T-helper 17 cell (primary cell): ENCODE results near the gene RALGAPA1. TPM values are rescaled to one million over a fixed set of nuclear protein-coding genes. Genes with fewer than 3 reads are reported as not detected.
A peak's percentile ranks its signal among the peaks of the same experiment; 100 is the strongest.
"Not testable (repeated sequence)": the region's sequence is repeated elsewhere in the genome, so short reads cannot be mapped to it uniquely, and the experiment has no call there.

ENCODE experiments used
- ATAC-seq: fragments of 150-1000 bp; cut with Tn5 transposase; 2 replicates; pipeline ENCODE4 v1.10.0; 2021; ENCODE audit warnings: mild to moderate bottlenecking, moderate library complexity
- DNase-seq, 3 donors: peaks; one replicate each; pipeline versions ENCODE4 v3.0.0 to v3.0.0-alpha.2; 2020 to 2021
- H3K9me3 ChIP-seq: one replicate; pipeline ENCODE4 v1.7.0; 2013; ENCODE audit warnings: low read length, mild to moderate bottlenecking; ENCODE audit not compliant: control insufficient read depth, poor library complexity, severe bottlenecking
- H3K27ac Mint-ChIP-seq: one replicate; pipeline ENCODE4 v1.8.0; 2022; ENCODE audit warnings: mild to moderate bottlenecking, moderate library complexity, mixed read lengths
- H3K27me3 Mint-ChIP-seq: one replicate; pipeline ENCODE4 v1.8.0; 2022; ENCODE audit warnings: mixed read lengths
- H3K36me3 Mint-ChIP-seq: one replicate; pipeline ENCODE4 v1.8.0; 2022; ENCODE audit warnings: low read depth, mixed read lengths
- H3K4me1 Mint-ChIP-seq: one replicate; pipeline ENCODE4 v1.8.0; 2022; ENCODE audit warnings: mild to moderate bottlenecking, mixed read lengths
- H3K4me3 Mint-ChIP-seq: one replicate; pipeline ENCODE4 v1.8.0; 2022; ENCODE audit warnings: mild to moderate bottlenecking, moderate library complexity, mixed read lengths
- total RNA-seq, 4 donors: library from RNA in 2 of 4; stranded (reverse) in 2 of 4; gene quantifications; one replicate each; pipeline ENCODE4 v1.2.3 and lab custom pipeline; 2022 to 2026

RALGAPA1 gene
- total RNA-seq, 2 donors from 2014 or later, result 79.0 to 79.4 TPM

- H3K27me3 Mint-ChIP-seq, result no peaks in the 10 kb centered on the region
- H3K36me3 Mint-ChIP-seq, result no peaks in the 10 kb centered on the region
- H3K4me1 Mint-ChIP-seq, result peaks cover 3% of the 10 kb centered on the region
- H3K4me3 Mint-ChIP-seq, result no peak overlapping the region
- ATAC-seq (no peak), DNase-seq (no peak)
- H3K27ac Mint-ChIP-seq, result peak overlapping the region; percentile 34
- H3K9me3 ChIP-seq, result no peaks in the 10 kb centered on the region
Measured at GRCh38 chr14:35695647-35696046, 113.4 kb downstream of the RALGAPA1 start.

- peaks cover 3% of the 10 kb centered on the region for H3K4me1 Mint-ChIP-seq
- H3K4me3 Mint-ChIP-seq, result no peak overlapping the region
- no peaks in the 10 kb centered on the region for H3K9me3 ChIP-seq
- no peak overlapping the region for H3K27ac Mint-ChIP-seq
- DNase-seq (no peak), ATAC-seq (no peak)
- no peaks in the 10 kb centered on the region for H3K27me3 Mint-ChIP-seq
- H3K36me3 Mint-ChIP-seq, result no peaks in the 10 kb centered on the region
Measured at GRCh38 chr14:35695072-35695471, 114.0 kb downstream of the RALGAPA1 start.

- Mint-ChIP-seq H3K4me3 (no peak overlapping the region), H3K36me3 (peaks cover 2% of the 10 kb centered on the region), H3K27ac (no peak overlapping the region), H3K4me1 (no peaks in the 10 kb centered on the region), H3K27me3 (no peaks in the 10 kb centered on the region)
- no peak for DNase-seq
- ATAC-seq, result no peak
- no peaks in the 10 kb centered on the region for H3K9me3 ChIP-seq
Measured at GRCh38 chr14:35689000-35689460, 120.1 kb downstream of the RALGAPA1 start.

- no peaks in the 10 kb centered on the region for H3K9me3 ChIP-seq
- no peaks in the 10 kb centered on the region for H3K27me3 Mint-ChIP-seq
- no peak overlapping the region for H3K27ac Mint-ChIP-seq
- no peak overlapping the region for H3K4me3 Mint-ChIP-seq
- DNase-seq, result no peak
- H3K36me3 Mint-ChIP-seq, result peaks cover 2% of the 10 kb centered on the region
- no peaks in the 10 kb centered on the region for H3K4me1 Mint-ChIP-seq
- ATAC-seq, result no peak
Measured at GRCh38 chr14:35688126-35688826, 120.8 kb downstream of the RALGAPA1 start.

- Mint-ChIP-seq H3K36me3 (peaks cover 2% of the 10 kb centered on the region), H3K27ac (no peak overlapping the region)
- ATAC-seq, result peak; percentile 65
Measured at GRCh38 chr14:35687335-35687939, 121.7 kb downstream of the RALGAPA1 start.

GRCh38 chr14:35683688-35684087, 125.4 kb downstream of the RALGAPA1 start:
- ATAC-seq, H3K4me1 Mint-ChIP-seq, H3K36me3 Mint-ChIP-seq, H3K27ac Mint-ChIP-seq, H3K27me3 Mint-ChIP-seq, H3K9me3 ChIP-seq, H3K4me3 Mint-ChIP-seq, DNase-seq: not testable (repeated sequence)

More at GRCh38 chr14:35687335-35687939, 121.7 kb downstream of the RALGAPA1 start:
- Mint-ChIP-seq H3K27me3 (no peaks in the 10 kb centered on the region), H3K4me1 (no peaks in the 10 kb centered on the region), H3K4me3 (no peak overlapping the region)
- H3K9me3 ChIP-seq, result no peaks in the 10 kb centered on the region
- DNase-seq, result no peak

- no peak overlapping the region for H3K27ac Mint-ChIP-seq
- H3K9me3 ChIP-seq, result no peaks in the 10 kb centered on the region
- ATAC-seq (no peak), DNase-seq (no peak)
- no peaks in the 10 kb centered on the region for H3K4me1 Mint-ChIP-seq
- no peak overlapping the region for H3K4me3 Mint-ChIP-seq
- H3K36me3 Mint-ChIP-seq, result peaks cover 5% of the 10 kb centered on the region
- no peaks in the 10 kb centered on the region for H3K27me3 Mint-ChIP-seq
Measured at GRCh38 chr14:35682802-35683201, 126.3 kb downstream of the RALGAPA1 start.

- no peak for DNase-seq
- Mint-ChIP-seq H3K4me3 (no peak overlapping the region), H3K4me1 (no peaks in the 10 kb centered on the region), H3K27ac (no peak overlapping the region), H3K36me3 (peaks cover 3% of the 10 kb centered on the region), H3K27me3 (no peaks in the 10 kb centered on the region)
- no peaks in the 10 kb centered on the region for H3K9me3 ChIP-seq
- ATAC-seq, result no peak
Measured at GRCh38 chr14:35678403-35679028, 130.6 kb downstream of the RALGAPA1 start.

GRCh38 chr14:35669782-35670181, 139.3 kb downstream of the RALGAPA1 start:
- H3K36me3 Mint-ChIP-seq, result peaks cover 13% of the 10 kb centered on the region
- no peak overlapping the region for H3K27ac Mint-ChIP-seq
- H3K27me3 Mint-ChIP-seq, result no peaks in the 10 kb centered on the region
- ATAC-seq (no peak), DNase-seq (no peak)
- no peaks in the 10 kb centered on the region for H3K4me1 Mint-ChIP-seq
- no peak overlapping the region for H3K4me3 Mint-ChIP-seq
- no peaks in the 10 kb centered on the region for H3K9me3 ChIP-seq

- Mint-ChIP-seq H3K27ac (no peak overlapping the region), H3K27me3 (no peaks in the 10 kb centered on the region), H3K36me3 (peaks cover 18% of the 10 kb centered on the region), H3K4me1 (peaks cover 2% of the 10 kb centered on the region), H3K4me3 (no peak overlapping the region)
- H3K9me3 ChIP-seq, result no peaks in the 10 kb centered on the region
- no peak for ATAC-seq
- DNase-seq, result no peak
Measured at GRCh38 chr14:35666429-35667043, 142.6 kb downstream of the RALGAPA1 start.

- no peaks in the 10 kb centered on the region for H3K9me3 ChIP-seq
- peaks cover 2% of the 10 kb centered on the region for H3K4me1 Mint-ChIP-seq
- no peaks in the 10 kb centered on the region for H3K27me3 Mint-ChIP-seq
- H3K4me3 Mint-ChIP-seq, result no peak overlapping the region
- peaks cover 8% of the 10 kb centered on the region for H3K36me3 Mint-ChIP-seq
- no peak overlapping the region for H3K27ac Mint-ChIP-seq
- no peak for ATAC-seq
- no peak for DNase-seq
Measured at GRCh38 chr14:35661875-35662274, 147.2 kb downstream of the RALGAPA1 start.

- Mint-ChIP-seq H3K27me3 (no peaks in the 10 kb centered on the region), H3K27ac (no peak overlapping the region), H3K4me1 (no peaks in the 10 kb centered on the region), H3K4me3 (no peak overlapping the region), H3K36me3 (peaks cover 16% of the 10 kb centered on the region)
- DNase-seq, result no peak
- no peaks in the 10 kb centered on the region for H3K9me3 ChIP-seq
- no peak for ATAC-seq
Measured at GRCh38 chr14:35653045-35653444, 156.1 kb downstream of the RALGAPA1 start.

- DNase-seq, result no peak
- peaks cover 18% of the 10 kb centered on the region for H3K36me3 Mint-ChIP-seq
Measured at GRCh38 chr14:35643513-35643912, 165.6 kb downstream of the RALGAPA1 start.

More at GRCh38 chr14:35643513-35643912, 165.6 kb downstream of the RALGAPA1 start:
- Mint-ChIP-seq H3K4me3 (no peak overlapping the region), H3K27ac (no peak overlapping the region), H3K27me3 (no peaks in the 10 kb centered on the region), H3K4me1 (peaks cover 2% of the 10 kb centered on the region)
- H3K9me3 ChIP-seq, result no peaks in the 10 kb centered on the region
- ATAC-seq, result no peak
